HG03439 (cell line): Measurements from ENCODE around the gene STXBP6.

ENCODE experiments used
- ATAC-seq: cut with Tn5 transposase; IDR thresholded peaks from one replicate; pipeline ENCODE4 v1.9.1; 2021; ENCODE audit warnings: mild to moderate bottlenecking, moderate library complexity; ENCODE audit not compliant: unreplicated experiment

The STXBP6 gene

GRCh38 chr14:24891987-24892496, 157.9 kb downstream of the STXBP6 start:
- ATAC-seq, result no peak

- no peak for ATAC-seq
Observed at GRCh38 chr14:24890716-24891115, 159.2 kb downstream of the STXBP6 start.

- no peak for ATAC-seq
Observed at GRCh38 chr14:24889843-24890242, 160.1 kb downstream of the STXBP6 start.

GRCh38 chr14:24888532-24888931, 161.4 kb downstream of the STXBP6 start:
- ATAC-seq, result no peak

- no peak for ATAC-seq
Observed at GRCh38 chr14:24887623-24888304, 162.2 kb downstream of the STXBP6 start.

GRCh38 chr14:24885410-24885913, 164.5 kb downstream of the STXBP6 start:
- ATAC-seq, result no peak

GRCh38 chr14:24883576-24883975, 166.4 kb downstream of the STXBP6 start:
- ATAC-seq, result no peak

- ATAC-seq, result no peak
Observed at GRCh38 chr14:24881116-24881893, 168.6 kb downstream of the STXBP6 start.

- no peak for ATAC-seq
Observed at GRCh38 chr14:24880689-24881088, 169.3 kb downstream of the STXBP6 start.

- ATAC-seq, result no peak
Observed at GRCh38 chr14:24879661-24880386, 170.1 kb downstream of the STXBP6 start.

- no peak for ATAC-seq
Observed at GRCh38 chr14:24876996-24877395, 173.0 kb downstream of the STXBP6 start.

- no peak for ATAC-seq
Observed at GRCh38 chr14:24875991-24876878, 173.7 kb downstream of the STXBP6 start.

GRCh38 chr14:24875203-24875838, 174.6 kb downstream of the STXBP6 start:
- no peak for ATAC-seq

- no peak for ATAC-seq
Observed at GRCh38 chr14:24874514-24875202, 175.3 kb downstream of the STXBP6 start.

GRCh38 chr14:24873551-24873950, 176.4 kb downstream of the STXBP6 start:
- ATAC-seq, result no peak

GRCh38 chr14:24870949-24871701, 178.8 kb downstream of the STXBP6 start:
- ATAC-seq, result no peak

- no peak for ATAC-seq
Observed at GRCh38 chr14:24868389-24868788, 181.6 kb downstream of the STXBP6 start.

GRCh38 chr14:24866067-24866639, 183.8 kb downstream of the STXBP6 start:
- ATAC-seq, result no peak
